ENCODE results near the gene OR13C3. TPM values are rescaled to one million over a fixed set of nuclear protein-coding genes. Genes with fewer than 3 reads are reported as not detected.
"Not testable (repeated sequence)": the region's sequence is repeated elsewhere in the genome, so short reads cannot be mapped to it uniquely, and the experiment has no call there.

Gene OR13C3
- total RNA-seq, 4 donors from 2014 or later: not detected

DNA sequence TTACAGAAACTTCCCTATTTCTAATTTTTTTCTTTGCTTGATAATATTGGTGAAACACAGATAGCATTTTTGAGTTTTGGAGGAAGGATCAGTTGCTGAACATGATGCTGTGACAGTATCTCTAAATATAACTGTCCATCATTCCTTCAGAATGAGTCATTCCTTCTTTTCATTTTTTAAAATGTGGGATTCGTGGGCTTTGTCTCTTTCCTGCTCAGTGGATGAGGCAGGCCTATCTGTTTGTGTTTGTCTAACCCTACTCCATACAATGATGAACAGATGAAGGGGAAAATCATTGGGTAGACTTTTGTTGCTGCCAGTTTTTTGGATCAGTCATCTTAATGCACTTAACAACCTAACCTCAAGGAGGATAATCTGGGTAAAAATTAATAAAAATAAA is 16.6 kb upstream of the OR13C3 start:
- DNase-seq (ENCODE audit: extremely low spot score): no peak
- no peak overlapping the region for H3K27ac ChIP-seq (replicated peaks in 1 of 4)
- no peaks in the 10 kb centered on the region for H3K27me3 ChIP-seq
- no peak overlapping the region for H3K4me3 ChIP-seq
- WGBS: 33% methylated on average over 1 of the region's 1 CpG
- intact Hi-C loops (cut with DNase I): no loop called here
- TF ChIP-seq POLR2AphosphoS5 (IDR thresholded peaks at IDR 0.05) (no peak), CTCF (IDR thresholded peaks at IDR 0.05) (no peak), POLR2A (IDR thresholded peaks at IDR 0.05; ENCODE audit: low read depth) (no peak), EP300 (IDR thresholded peaks at IDR 0.05) (no peak)
- H3K36me3 ChIP-seq: no peaks in the 10 kb centered on the region
- no peaks in the 10 kb centered on the region for H3K4me1 ChIP-seq
- no peaks in the 10 kb centered on the region for H3K9me3 ChIP-seq

GRCh38 chr9:104544644-104545043 is 8.0 kb upstream of the OR13C3 start:
- WGBS: 87% methylated on average over 4 of the region's 4 CpGs
- intact Hi-C loops (cut with DNase I): no loop called here
- no peaks in the 10 kb centered on the region for H3K4me1 ChIP-seq
- H3K9me3 ChIP-seq: no peaks in the 10 kb centered on the region
- H3K27me3 ChIP-seq: no peaks in the 10 kb centered on the region
- TF ChIP-seq POLR2A (IDR thresholded peaks at IDR 0.05; ENCODE audit: low read depth) (no peak), POLR2AphosphoS5 (IDR thresholded peaks at IDR 0.05) (no peak), EP300 (IDR thresholded peaks at IDR 0.05) (no peak), CTCF (IDR thresholded peaks at IDR 0.05) (no peak)
- DNase-seq (ENCODE audit: extremely low spot score): no peak
- H3K4me3 ChIP-seq: no peak overlapping the region
- H3K36me3 ChIP-seq: no peaks in the 10 kb centered on the region
- no peak overlapping the region for H3K27ac ChIP-seq (replicated peaks in 1 of 4)

DNA sequence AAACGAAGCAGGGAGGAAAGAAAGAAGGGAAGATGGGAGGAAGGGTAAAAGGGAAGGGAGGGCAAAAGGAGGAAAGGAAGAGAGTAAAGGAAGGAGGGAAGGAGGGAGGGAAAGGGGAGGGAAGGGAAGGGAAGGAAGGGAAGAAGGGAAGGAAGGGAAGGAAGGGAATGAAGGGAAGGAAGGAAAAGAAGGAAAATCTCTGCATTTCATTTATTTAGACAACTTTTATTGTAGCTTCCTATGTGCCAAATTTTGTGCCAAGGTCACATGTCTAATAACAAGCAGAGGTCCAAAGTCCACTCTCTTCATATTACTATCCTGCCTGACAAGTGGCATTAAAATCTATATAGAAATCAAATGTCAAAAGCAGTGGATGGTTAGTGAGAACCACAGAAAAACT is 2.6 kb upstream of the OR13C3 start:
- Histone ChIP-seq H3K9me3 (no peaks in the 10 kb centered on the region), H3K4me3 (no peak overlapping the region), H3K36me3 (no peaks in the 10 kb centered on the region), H3K27ac (replicated peaks in 1 of 4) (no peak overlapping the region), H3K4me1 (no peaks in the 10 kb centered on the region), H3K27me3 (no peaks in the 10 kb centered on the region)
- intact Hi-C loops (cut with DNase I): no loop called here
- WGBS: 42% methylated on average over 1 of the region's 1 CpG
- no peak for TF ChIP-seq CTCF (IDR thresholded peaks at IDR 0.05)
- TF ChIP-seq EP300 (IDR thresholded peaks at IDR 0.05): no peak
- no peak for TF ChIP-seq POLR2AphosphoS5 (IDR thresholded peaks at IDR 0.05)
- no peak for TF ChIP-seq POLR2A (IDR thresholded peaks at IDR 0.05; ENCODE audit: low read depth)
- no peak for DNase-seq (ENCODE audit: extremely low spot score)

DNA sequence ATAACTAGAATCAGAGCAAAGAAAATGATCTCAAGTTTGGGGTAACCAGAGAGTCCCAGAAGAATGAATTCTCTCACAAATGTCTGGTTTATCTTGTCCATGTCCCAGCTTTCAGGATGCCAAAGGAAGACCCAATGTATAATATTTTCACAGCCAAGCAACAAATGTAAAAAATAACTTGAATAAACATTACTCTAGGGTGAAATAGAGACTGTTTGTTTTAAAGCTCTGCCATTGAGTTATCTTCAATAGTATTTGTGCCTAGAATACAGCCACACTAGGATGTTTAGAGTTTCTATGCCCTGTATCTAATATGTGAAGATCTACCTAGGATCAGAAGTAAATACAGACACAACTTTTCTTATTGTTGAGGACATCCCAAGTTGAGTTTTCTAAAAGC is 9.5 kb downstream of the OR13C3 start, which contains the start of gene OR13C4:
TSS of gene OR13C4 (minus strand) at position 101 of the 400 bp plus-strand sequence. CDS start at position 101, 0 bp downstream.
- no peaks in the 10 kb centered on the region for H3K9me3 ChIP-seq
- no peaks in the 10 kb centered on the region for H3K36me3 ChIP-seq
- intact Hi-C loops (cut with DNase I): no loop called here
- H3K27ac ChIP-seq (replicated peaks in 1 of 4): no peak within 1 kb of the TSS
- no peaks in the 10 kb centered on the region for H3K27me3 ChIP-seq
- no peak for DNase-seq (ENCODE audit: extremely low spot score)
- TF ChIP-seq CTCF (IDR thresholded peaks at IDR 0.05): no peak
- no peak for TF ChIP-seq POLR2AphosphoS5 (IDR thresholded peaks at IDR 0.05)
- no peak for TF ChIP-seq EP300 (IDR thresholded peaks at IDR 0.05)
- TF ChIP-seq POLR2A (IDR thresholded peaks at IDR 0.05; ENCODE audit: low read depth): no peak
- no peaks in the 10 kb centered on the region for H3K4me1 ChIP-seq
- H3K4me3 ChIP-seq: no peak within 1 kb of the TSS

DNA sequence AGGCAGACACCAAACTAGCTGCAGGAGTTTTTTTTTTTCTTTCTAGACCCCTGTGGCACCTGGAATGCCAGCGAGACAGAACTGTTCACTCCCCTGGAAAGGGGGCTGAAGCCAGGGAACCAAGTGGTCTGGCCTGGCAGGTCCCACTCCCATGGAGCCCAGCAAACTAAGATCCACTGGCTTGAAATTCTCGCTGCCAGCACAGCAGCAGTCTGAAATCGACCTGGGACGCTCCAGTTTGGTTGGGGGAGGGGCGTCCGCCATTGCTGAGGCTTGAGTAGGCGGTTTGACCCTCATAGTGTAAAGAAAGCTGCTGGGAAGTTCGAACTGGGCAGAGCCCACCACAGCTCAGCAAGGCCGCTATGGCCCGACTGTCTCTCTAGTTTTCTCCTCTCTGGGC is 16.4 kb downstream of the OR13C3 start:
- H3K4me1 ChIP-seq; H3K9me3 ChIP-seq; H3K27ac ChIP-seq (replicated peaks in 1 of 4); H3K36me3 ChIP-seq; H3K27me3 ChIP-seq; H3K4me3 ChIP-seq; DNase-seq (ENCODE audit: extremely low spot score); intact Hi-C loops (cut with DNase I): not testable (repeated sequence)
- 78% methylated on average over 8 of the region's 10 CpGs for WGBS
